A673 (cell line): ENCODE results near the gene PELI2. TPM values are rescaled to one million over a fixed set of nuclear protein-coding genes. Genes with fewer than 3 reads are reported as not detected.

ENCODE experiments used
- BruUV-seq: library from RNA; stranded (reverse); fragments of 400-500 nt; replicated peaks from 2 replicates; lab custom pipeline; 2021; lab: Mats Ljungman, UMichigan
- CTCF ChIA-PET: fragments of 300-600 bp; sonication (Branson Sonifier 250); formaldehyde crosslinking; loops from one replicate; lab custom pipeline; 2022; ENCODE audit warnings: antibody characterized with exemption; lab: Charles Lee
- POLR2A ChIA-PET: fragments of 300-600 bp; sonication (Branson Sonifier 250); formaldehyde crosslinking; loops from one replicate; lab custom pipeline; 2022; ENCODE audit warnings: antibody characterized with exemption; ENCODE audit not compliant: low non-redundant PET; lab: Charles Lee
- DNase-seq: peaks from one replicate; pipeline ENCODE4 v3.0.0-alpha.2; 2015; ENCODE audit warnings: low spot score
- H3K27ac ChIP-seq: fragments of 200-600 bp; sonication (generic); 2 replicates; pipeline ENCODE4 v1.5.1; 2016; ENCODE audit warnings: mixed run types, low read depth, mild to moderate bottlenecking, mixed read lengths, antibody characterized with exemption, low read length; ENCODE audit not compliant: poor library complexity, severe bottlenecking
- H3K27me3 ChIP-seq: fragments of 200-600 bp; sonication (generic); replicated peaks from 2 replicates; pipeline ENCODE4 v1.6.1; 2017; ENCODE audit warnings: mixed run types, low read depth, mild to moderate bottlenecking, mixed read lengths, antibody characterized with exemption, low read length; ENCODE audit not compliant: insufficient read depth, poor library complexity
- H3K36me3 ChIP-seq: fragments of 200-600 bp; sonication (generic); 2 replicates; pipeline ENCODE4 v1.6.1; 2016; ENCODE audit warnings: mixed run types, mild to moderate bottlenecking, mixed read lengths, antibody characterized with exemption, low read length; ENCODE audit not compliant: insufficient read depth, poor library complexity, severe bottlenecking
- H3K4me1 ChIP-seq: fragments of 200-600 bp; sonication (generic); 2 replicates; pipeline ENCODE4 v1.6.1; 2017; ENCODE audit warnings: mixed run types, mild to moderate bottlenecking, mixed read lengths, antibody characterized with exemption, low read length; ENCODE audit not compliant: insufficient read depth, poor library complexity, severe bottlenecking
- H3K4me3 ChIP-seq: fragments of 200-600 bp; sonication (generic); 2 replicates; pipeline ENCODE4 v1.5.1; 2016; ENCODE audit warnings: low read depth, mixed run types, mild to moderate bottlenecking, mixed read lengths, low read length; ENCODE audit not compliant: poor library complexity, severe bottlenecking
- H3K9me3 ChIP-seq: fragments of 200-600 bp; sonication (generic); 2 replicates; pipeline ENCODE4 v1.6.1; 2016; ENCODE audit warnings: mixed run types, low read depth, mild to moderate bottlenecking, mixed read lengths, antibody characterized with exemption, low read length; ENCODE audit not compliant: poor library complexity, severe bottlenecking
- EZH2 ChIP-seq: fragments of 200-600 bp; sonication (generic); IDR thresholded peaks from 2 replicates; pipeline ENCODE4 v1.6.1; 2017; ENCODE audit warnings: borderline replicate concordance, low read depth, mild to moderate bottlenecking, mixed read lengths, antibody characterized with exemption, low read length; ENCODE audit not compliant: poor library complexity, severe bottlenecking
- intact Hi-C: fragments of 100-400 bp; cut with micrococcal nuclease; formaldehyde crosslinking; loops from one replicate; pipeline ENCODE4 v1.10.0; 2022; ENCODE audit not compliant: unreplicated experiment
- total RNA-seq: library from RNA; stranded (reverse); gene quantifications from 2 replicates; pipeline ENCODE4 v1.2.3, GENCODE V29; 2021
- TF ChIP-seq, protein P1 (sequence below): fragments of 300-800, 200-600 bp; sonication (generic); conservative IDR thresholded peaks from 2 replicates; pipeline ENCODE4 v1.5.1; 2017; ENCODE audit warnings: low read depth, mild to moderate bottlenecking, antibody characterized with exemption, low read length, moderate library complexity, mixed read lengths

Gene PELI2
- total RNA-seq, 1 experiment from 2014 or later, result 5.5 TPM

DNA sequence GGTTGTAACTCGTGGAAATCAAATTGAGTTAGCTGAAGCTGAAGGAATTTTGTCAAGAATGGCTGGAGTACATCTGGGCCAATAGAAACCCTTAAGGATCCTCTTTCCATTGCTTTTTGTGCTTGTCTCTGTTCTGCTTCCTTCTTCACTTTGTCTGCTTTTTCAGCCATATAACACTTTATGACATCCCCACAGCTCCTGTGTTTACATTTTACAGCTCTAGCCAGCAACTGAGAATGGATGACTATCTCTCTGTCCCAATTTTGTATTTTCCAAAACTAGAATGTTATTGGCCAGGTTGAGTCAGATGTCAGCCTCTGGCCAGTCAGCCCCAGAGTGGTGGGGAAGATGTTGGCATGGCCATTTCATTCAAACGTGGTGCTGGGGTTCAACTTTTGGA lies 57.6 kb downstream of the PELI2 start:
- Histone ChIP-seq H3K27ac (no peak overlapping the region), H3K36me3 (no peaks in the 10 kb centered on the region), H3K9me3 (no peaks in the 10 kb centered on the region), H3K27me3 (no peaks in the 10 kb centered on the region), H3K4me3 (no peak overlapping the region), H3K4me1 (no peaks in the 10 kb centered on the region)
- no peak for DNase-seq
- intact Hi-C loops, result no loop called here
- ChIA-PET POLR2A (interaction anchor here (0.6 kb wide), 1 partner anchor 579 kb away, joined by 4 read pairs; no protein-coding TSS in a partner anchor), CTCF (no interaction called here)
- no TSS peak for BruUV-seq
- TF ChIP-seq EZH2, result no peak
- TF ChIP-seq, protein P1, sequence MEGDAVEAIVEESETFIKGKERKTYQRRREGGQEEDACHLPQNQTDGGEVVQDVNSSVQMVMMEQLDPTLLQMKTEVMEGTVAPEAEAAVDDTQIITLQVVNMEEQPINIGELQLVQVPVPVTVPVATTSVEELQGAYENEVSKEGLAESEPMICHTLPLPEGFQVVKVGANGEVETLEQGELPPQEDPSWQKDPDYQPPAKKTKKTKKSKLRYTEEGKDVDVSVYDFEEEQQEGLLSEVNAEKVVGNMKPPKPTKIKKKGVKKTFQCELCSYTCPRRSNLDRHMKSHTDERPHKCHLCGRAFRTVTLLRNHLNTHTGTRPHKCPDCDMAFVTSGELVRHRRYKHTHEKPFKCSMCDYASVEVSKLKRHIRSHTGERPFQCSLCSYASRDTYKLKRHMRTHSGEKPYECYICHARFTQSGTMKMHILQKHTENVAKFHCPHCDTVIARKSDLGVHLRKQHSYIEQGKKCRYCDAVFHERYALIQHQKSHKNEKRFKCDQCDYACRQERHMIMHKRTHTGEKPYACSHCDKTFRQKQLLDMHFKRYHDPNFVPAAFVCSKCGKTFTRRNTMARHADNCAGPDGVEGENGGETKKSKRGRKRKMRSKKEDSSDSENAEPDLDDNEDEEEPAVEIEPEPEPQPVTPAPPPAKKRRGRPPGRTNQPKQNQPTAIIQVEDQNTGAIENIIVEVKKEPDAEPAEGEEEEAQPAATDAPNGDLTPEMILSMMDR, result no peak

DNA sequence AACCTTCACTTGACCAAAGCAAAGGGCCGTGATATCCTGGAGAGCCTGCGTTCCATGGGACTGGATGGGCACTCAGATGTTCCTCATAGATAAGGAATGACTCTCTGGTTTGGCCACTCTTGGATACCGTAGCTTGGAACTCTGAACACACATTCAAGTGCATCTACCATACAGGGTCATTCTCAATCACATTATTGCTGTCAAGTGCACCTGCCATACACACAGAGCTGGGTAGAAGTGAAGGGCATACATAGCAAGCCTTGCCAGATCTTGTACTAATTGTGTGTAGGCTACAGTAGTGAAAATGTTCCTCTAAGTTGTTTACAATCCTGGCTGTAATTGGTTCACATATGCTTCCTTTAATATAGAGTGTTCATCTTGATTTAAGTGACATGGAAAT lies 58.3 kb downstream of the PELI2 start:
- DNase-seq, result no peak
- intact Hi-C loops, result no loop called here
- ChIA-PET CTCF (no interaction called here), POLR2A (no interaction called here)
- Histone ChIP-seq H3K27ac (no peak overlapping the region), H3K27me3 (no peaks in the 10 kb centered on the region), H3K4me1 (no peaks in the 10 kb centered on the region), H3K36me3 (no peaks in the 10 kb centered on the region), H3K4me3 (no peak overlapping the region), H3K9me3 (no peaks in the 10 kb centered on the region)
- BruUV-seq, result no TSS peak
- no peak for TF ChIP-seq EZH2
- TF ChIP-seq, protein P1, result no peak

DNA sequence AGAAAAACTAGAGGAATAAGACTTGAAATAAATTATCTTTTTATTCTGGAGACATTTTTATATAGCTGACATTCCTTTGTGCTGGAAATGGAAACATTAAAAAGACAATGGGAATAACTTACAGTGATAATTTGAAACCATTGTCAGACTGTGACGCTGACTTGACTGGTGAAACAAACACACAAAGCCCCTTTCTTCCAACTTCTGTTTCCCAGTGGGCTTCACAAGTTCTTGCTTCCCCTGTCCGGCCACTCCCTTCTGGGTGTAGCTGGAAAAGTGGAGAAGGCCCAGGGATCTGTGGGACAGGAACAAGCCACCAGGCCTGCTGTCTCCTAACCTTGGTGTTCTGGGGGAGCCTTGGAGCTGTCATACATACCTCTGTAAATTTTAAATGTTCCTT lies 58.8 kb downstream of the PELI2 start:
- ChIA-PET CTCF (no interaction called here), POLR2A (no interaction called here)
- Histone ChIP-seq H3K4me3 (no peak overlapping the region), H3K4me1 (no peaks in the 10 kb centered on the region), H3K36me3 (no peaks in the 10 kb centered on the region), H3K27ac (no peak overlapping the region), H3K27me3 (no peaks in the 10 kb centered on the region), H3K9me3 (no peaks in the 10 kb centered on the region)
- DNase-seq, result no peak
- TF ChIP-seq, protein P1, result no peak
- no peak for TF ChIP-seq EZH2
- no TSS peak for BruUV-seq
- intact Hi-C loops, result no loop called here
